GM23338 (cell line): Measurements from ENCODE around the gene ABL2. TPM values are rescaled to one million over a fixed set of nuclear protein-coding genes. Genes with fewer than 3 reads are reported as not detected.
"Not testable (repeated sequence)": the region's sequence is repeated elsewhere in the genome, so short reads cannot be mapped to it uniquely, and the experiment has no call there.

Source experiments
- ATAC-seq: fragments of 200-7000 bp; cut with Tn5 transposase; 3 replicates; pipeline ENCODE4 v1.9.1; 2020
- DNase-seq: peaks from one replicate; pipeline ENCODE4 v3.0.0-alpha.2; 2015; ENCODE audit warnings: low spot score
- H2AFZ ChIP-seq: fragments of 200-600 bp; sonication (generic); 2 replicates; pipeline ENCODE4 v1.8.0; 2016; ENCODE audit warnings: antibody characterized with exemption, mild to moderate bottlenecking, moderate library complexity
- H3F3A ChIP-seq: fragments of 200-600 bp; sonication (generic); replicated peaks from 2 replicates; pipeline ENCODE4 v1.8.0; 2017; ENCODE audit warnings: antibody characterized with exemption, mixed run types, low read depth
- H3K27ac ChIP-seq: fragments of 200-600 bp; sonication (generic); 2 replicates; pipeline ENCODE4 v1.6.1; 2016; ENCODE audit warnings: low read depth
- H3K27me3 ChIP-seq: fragments of 200-600 bp; sonication (generic); 2 replicates; pipeline ENCODE4 v1.8.0; 2016; ENCODE audit warnings: mild to moderate bottlenecking, mixed run types, moderate library complexity; ENCODE audit not compliant: insufficient read depth
- H3K36me3 ChIP-seq: fragments of 200-600 bp; sonication (generic); 2 replicates; pipeline ENCODE4 v1.8.0; 2016; ENCODE audit warnings: mild to moderate bottlenecking; ENCODE audit not compliant: insufficient read depth
- H3K4me1 ChIP-seq: fragments of 200-600 bp; sonication (generic); 2 replicates; pipeline ENCODE4 v1.8.0; 2016; ENCODE audit warnings: mild to moderate bottlenecking, moderate library complexity; ENCODE audit not compliant: insufficient read depth
- H3K4me2 ChIP-seq: fragments of 200-600 bp; sonication (generic); 2 replicates; pipeline ENCODE4 v1.7.1; 2017; ENCODE audit warnings: mixed run types
- H3K4me3 ChIP-seq: fragments of 200-600 bp; sonication (generic); 2 replicates; pipeline ENCODE4 v1.6.1; 2016; ENCODE audit warnings: mixed run types
- H3K79me2 ChIP-seq: fragments of 200-600 bp; sonication (generic); replicated peaks from 2 replicates; pipeline ENCODE4 v1.8.0; 2017; ENCODE audit warnings: mild to moderate bottlenecking; ENCODE audit not compliant: insufficient read depth
- H3K9me2 ChIP-seq: fragments of 200-600 bp; sonication (generic); 2 replicates; pipeline ENCODE4 v1.8.0; 2017; ENCODE audit not compliant: insufficient read depth
- H4K20me1 ChIP-seq: fragments of 200-600 bp; sonication (generic); replicated peaks from 2 replicates; pipeline ENCODE4 v1.8.0; 2017; ENCODE audit warnings: mild to moderate bottlenecking; ENCODE audit not compliant: insufficient read depth
- H3K27ac Mint-ChIP-seq: 2 replicates; pipeline ENCODE4 v1.8.0; 2020; ENCODE audit warnings: inconsistent platforms, mild to moderate bottlenecking, moderate library complexity, mixed read lengths
- H3K27me3 Mint-ChIP-seq: 3 replicates; pipeline ENCODE4 v1.8.0; 2022; ENCODE audit warnings: low read depth, mild to moderate bottlenecking, moderate library complexity, mixed read lengths, inconsistent platforms; ENCODE audit not compliant: insufficient read depth, poor library complexity
- H3K36me3 Mint-ChIP-seq: 3 replicates; pipeline ENCODE4 v1.8.0; 2021; ENCODE audit warnings: low read depth, mild to moderate bottlenecking, inconsistent platforms, moderate library complexity, mixed read lengths
- H3K4me1 Mint-ChIP-seq: 3 replicates; pipeline ENCODE4 v1.8.0; 2020; ENCODE audit warnings: mild to moderate bottlenecking, inconsistent platforms, mixed read lengths
- H3K4me3 Mint-ChIP-seq: 3 replicates; pipeline ENCODE4 v1.8.0; 2021; ENCODE audit warnings: moderate library complexity, mild to moderate bottlenecking, inconsistent platforms, mixed read lengths
- H3K9me3 Mint-ChIP-seq: 3 replicates; pipeline ENCODE4 v1.8.0; 2020; ENCODE audit warnings: moderate library complexity, mild to moderate bottlenecking, inconsistent platforms, mixed read lengths
- CREB1 ChIP-seq: fragments of 250-450 bp; sonication (Bioruptor Pico); IDR thresholded peaks from 2 replicates; pipeline ENCODE4 v1.5.0; 2020; ENCODE audit warnings: low read depth, mild to moderate bottlenecking, moderate library complexity
- EZH2 ChIP-seq: fragments of 200-600 bp; sonication (generic); IDR thresholded peaks from one replicate; pipeline ENCODE4 v1.8.0; 2017; ENCODE audit warnings: antibody characterized with exemption, mild to moderate bottlenecking, low read depth; ENCODE audit not compliant: unreplicated experiment
- EZH2phosphoT487 ChIP-seq: fragments of 200-600 bp; sonication (generic); IDR thresholded peaks from one replicate; pipeline ENCODE4 v1.8.1; 2018; ENCODE audit warnings: antibody characterized with exemption; ENCODE audit not compliant: unreplicated experiment
- JUNB ChIP-seq: IDR thresholded peaks from one replicate; pipeline ENCODE4 v1.6.1; 2016; ENCODE audit warnings: antibody characterized with exemption; ENCODE audit not compliant: unreplicated experiment
- NANOG ChIP-seq: IDR thresholded peaks from 2 replicates; pipeline ENCODE4 v1.6.1; 2016; ENCODE audit warnings: antibody characterized with exemption, borderline replicate concordance
- POLR2AphosphoS5 ChIP-seq: IDR thresholded peaks from 2 replicates; pipeline ENCODE4 v1.6.1; 2016; ENCODE audit warnings: antibody characterized with exemption, low read depth
- STAT1 ChIP-seq: IDR thresholded peaks from one replicate; pipeline ENCODE4 v1.6.1; 2016; ENCODE audit warnings: antibody characterized with exemption; ENCODE audit not compliant: unreplicated experiment
- ZNF114 ChIP-seq: fragments of 250-450 bp; sonication (Bioruptor Pico); IDR thresholded peaks from 2 replicates; pipeline ENCODE4 v1.5.0; 2020; ENCODE audit warnings: mild to moderate bottlenecking, moderate library complexity
- ZNF331 ChIP-seq: fragments of 250-450 bp; sonication (Bioruptor Pico); IDR thresholded peaks from 2 replicates; pipeline ENCODE4 v1.5.0; 2020; ENCODE audit warnings: low read depth, mild to moderate bottlenecking, moderate library complexity
- polyA plus RNA-seq: library from polyadenylated mRNA; unstranded; fragments of >200 nt; fragmentation: Nextera tagmentation; extraction: Ambion mirVana; gene quantifications from 2 replicates; pipeline ENCODE4 v1.2.1, GENCODE V29; 2016
- total RNA-seq: library from RNA; depleted of rRNA; stranded (reverse); fragments of >200 nt; shearing (Covaris generic); gene quantifications from 2 replicates; pipeline ENCODE4 v1.2.3, GENCODE V29; 2014
- TF ChIP-seq, protein P1 (sequence below): fragments of 250-450 bp; sonication (Bioruptor Pico); IDR thresholded peaks from 2 replicates; pipeline ENCODE4 v1.5.0; 2020; ENCODE audit warnings: mild to moderate bottlenecking, moderate library complexity
- TF ChIP-seq, protein P2 (sequence below), 2 experiments: fragments of 200-600 bp in 1 of 2; sonication (generic) in 1 of 2; conservative IDR thresholded peaks; 2 replicates each; pipeline versions ENCODE4 v1.5.1 to v1.6.1; 2016 to 2017; ENCODE audit warnings: antibody characterized with exemption in 2 of 2, low read depth in 2 of 2, mild to moderate bottlenecking in 2 of 2, moderate library complexity in 1 of 2
- TF ChIP-seq, protein P3 (sequence below): IDR thresholded peaks from one replicate; pipeline ENCODE4 v1.6.1; 2018; ENCODE audit warnings: antibody characterized with exemption; ENCODE audit not compliant: unreplicated experiment

The ABL2 gene
- total and polyA plus RNA-seq, 2 experiments from 2014 or later: 5.8 to 22.7 TPM

DNA sequence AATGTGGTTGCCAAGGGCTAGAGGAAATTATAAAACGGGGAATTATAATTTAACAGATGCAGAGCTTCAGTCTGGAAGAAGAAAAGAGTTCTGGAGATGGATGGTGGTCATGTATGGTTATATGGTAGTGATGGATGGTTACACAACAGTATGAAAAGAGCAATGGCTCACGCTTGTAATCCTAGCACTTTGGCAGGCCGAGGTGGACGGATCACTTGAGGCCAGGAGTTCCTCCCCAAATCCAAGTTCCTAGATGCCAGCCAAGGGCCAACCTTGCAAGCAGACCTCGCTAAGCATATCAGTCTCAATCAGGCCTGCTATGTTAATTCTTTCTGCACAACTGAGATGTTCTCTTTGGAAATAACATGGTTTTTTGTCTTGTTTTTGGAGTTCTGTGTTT, 33.6 kb downstream of the ABL2 start:
- H3K27me3 Mint-ChIP-seq, H3K27ac ChIP-seq, H3K4me3 Mint-ChIP-seq, DNase-seq, H3K36me3 Mint-ChIP-seq, H3K36me3 ChIP-seq, H3K27me3 ChIP-seq, H2AFZ ChIP-seq, H3K9me2 ChIP-seq, H3K27ac Mint-ChIP-seq, H3F3A ChIP-seq, H4K20me1 ChIP-seq, H3K4me1 Mint-ChIP-seq, ATAC-seq, H3K9me3 Mint-ChIP-seq, H3K4me1 ChIP-seq, H3K4me3 ChIP-seq, H3K4me2 ChIP-seq: not testable (repeated sequence)
- peaks cover 75% of the 10 kb centered on the region for H3K79me2 ChIP-seq

DNA sequence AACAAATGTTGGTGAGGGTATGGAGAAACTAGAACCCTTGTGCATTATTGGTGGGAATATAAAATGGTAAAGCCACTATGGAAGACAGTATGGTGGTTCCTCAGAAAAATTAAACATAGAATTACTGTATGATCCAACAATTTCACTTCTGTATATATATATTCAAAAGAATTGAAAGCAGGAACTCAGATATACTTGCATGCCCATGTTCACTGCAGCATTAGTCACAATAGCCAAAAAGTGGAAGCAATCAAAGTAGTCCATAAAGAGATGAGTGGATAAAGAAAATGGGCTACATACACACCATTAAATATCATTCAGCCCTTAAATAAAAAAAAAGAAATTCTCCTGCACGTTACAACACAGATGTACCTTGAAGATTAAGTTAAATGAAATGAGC, 34.1 kb downstream of the ABL2 start:
- Histone ChIP-seq H3K27me3 (no peaks in the 10 kb centered on the region), H3K79me2 (peaks cover 75% of the 10 kb centered on the region), H3K4me1 (0 out of 2 replicates have a peak, but pooled peaks cover 6% of the 10 kb centered on the region), H3K27ac (no peak overlapping the region), H3K4me2 (no peak overlapping the region), H3K4me3 (no peak overlapping the region), H4K20me1 (peaks cover under 1% of the 10 kb centered on the region), H2AFZ (no peak overlapping the region), H3K36me3 (no peaks in the 10 kb centered on the region), H3K9me2 (no peaks in the 10 kb centered on the region), H3F3A (no peaks in the 10 kb centered on the region)
- H3K36me3 Mint-ChIP-seq: no peaks in the 10 kb centered on the region
- H3K9me3 Mint-ChIP-seq: no peaks in the 10 kb centered on the region
- peaks cover 6% of the 10 kb centered on the region; the same call in 2 of the 3 replicates for H3K4me1 Mint-ChIP-seq
- DNase-seq: no peak
- H3K27me3 Mint-ChIP-seq: peaks cover 2% of the 10 kb centered on the region
- H3K27ac Mint-ChIP-seq: no peak overlapping the region
- H3K4me3 Mint-ChIP-seq: no peak overlapping the region
- ATAC-seq: no peak
- TF ChIP-seq ZNF114 (CRISPR knock-in tag): no peak
- TF ChIP-seq POLR2AphosphoS5: no peak
- no peak for TF ChIP-seq NANOG
- TF ChIP-seq EZH2phosphoT487: no peak
- no peak for TF ChIP-seq JUNB
- no peak for TF ChIP-seq STAT1
- TF ChIP-seq CREB1 (CRISPR knock-in tag): no peak
- no peak for TF ChIP-seq ZNF331 (CRISPR knock-in tag)
- TF ChIP-seq, protein P1, sequence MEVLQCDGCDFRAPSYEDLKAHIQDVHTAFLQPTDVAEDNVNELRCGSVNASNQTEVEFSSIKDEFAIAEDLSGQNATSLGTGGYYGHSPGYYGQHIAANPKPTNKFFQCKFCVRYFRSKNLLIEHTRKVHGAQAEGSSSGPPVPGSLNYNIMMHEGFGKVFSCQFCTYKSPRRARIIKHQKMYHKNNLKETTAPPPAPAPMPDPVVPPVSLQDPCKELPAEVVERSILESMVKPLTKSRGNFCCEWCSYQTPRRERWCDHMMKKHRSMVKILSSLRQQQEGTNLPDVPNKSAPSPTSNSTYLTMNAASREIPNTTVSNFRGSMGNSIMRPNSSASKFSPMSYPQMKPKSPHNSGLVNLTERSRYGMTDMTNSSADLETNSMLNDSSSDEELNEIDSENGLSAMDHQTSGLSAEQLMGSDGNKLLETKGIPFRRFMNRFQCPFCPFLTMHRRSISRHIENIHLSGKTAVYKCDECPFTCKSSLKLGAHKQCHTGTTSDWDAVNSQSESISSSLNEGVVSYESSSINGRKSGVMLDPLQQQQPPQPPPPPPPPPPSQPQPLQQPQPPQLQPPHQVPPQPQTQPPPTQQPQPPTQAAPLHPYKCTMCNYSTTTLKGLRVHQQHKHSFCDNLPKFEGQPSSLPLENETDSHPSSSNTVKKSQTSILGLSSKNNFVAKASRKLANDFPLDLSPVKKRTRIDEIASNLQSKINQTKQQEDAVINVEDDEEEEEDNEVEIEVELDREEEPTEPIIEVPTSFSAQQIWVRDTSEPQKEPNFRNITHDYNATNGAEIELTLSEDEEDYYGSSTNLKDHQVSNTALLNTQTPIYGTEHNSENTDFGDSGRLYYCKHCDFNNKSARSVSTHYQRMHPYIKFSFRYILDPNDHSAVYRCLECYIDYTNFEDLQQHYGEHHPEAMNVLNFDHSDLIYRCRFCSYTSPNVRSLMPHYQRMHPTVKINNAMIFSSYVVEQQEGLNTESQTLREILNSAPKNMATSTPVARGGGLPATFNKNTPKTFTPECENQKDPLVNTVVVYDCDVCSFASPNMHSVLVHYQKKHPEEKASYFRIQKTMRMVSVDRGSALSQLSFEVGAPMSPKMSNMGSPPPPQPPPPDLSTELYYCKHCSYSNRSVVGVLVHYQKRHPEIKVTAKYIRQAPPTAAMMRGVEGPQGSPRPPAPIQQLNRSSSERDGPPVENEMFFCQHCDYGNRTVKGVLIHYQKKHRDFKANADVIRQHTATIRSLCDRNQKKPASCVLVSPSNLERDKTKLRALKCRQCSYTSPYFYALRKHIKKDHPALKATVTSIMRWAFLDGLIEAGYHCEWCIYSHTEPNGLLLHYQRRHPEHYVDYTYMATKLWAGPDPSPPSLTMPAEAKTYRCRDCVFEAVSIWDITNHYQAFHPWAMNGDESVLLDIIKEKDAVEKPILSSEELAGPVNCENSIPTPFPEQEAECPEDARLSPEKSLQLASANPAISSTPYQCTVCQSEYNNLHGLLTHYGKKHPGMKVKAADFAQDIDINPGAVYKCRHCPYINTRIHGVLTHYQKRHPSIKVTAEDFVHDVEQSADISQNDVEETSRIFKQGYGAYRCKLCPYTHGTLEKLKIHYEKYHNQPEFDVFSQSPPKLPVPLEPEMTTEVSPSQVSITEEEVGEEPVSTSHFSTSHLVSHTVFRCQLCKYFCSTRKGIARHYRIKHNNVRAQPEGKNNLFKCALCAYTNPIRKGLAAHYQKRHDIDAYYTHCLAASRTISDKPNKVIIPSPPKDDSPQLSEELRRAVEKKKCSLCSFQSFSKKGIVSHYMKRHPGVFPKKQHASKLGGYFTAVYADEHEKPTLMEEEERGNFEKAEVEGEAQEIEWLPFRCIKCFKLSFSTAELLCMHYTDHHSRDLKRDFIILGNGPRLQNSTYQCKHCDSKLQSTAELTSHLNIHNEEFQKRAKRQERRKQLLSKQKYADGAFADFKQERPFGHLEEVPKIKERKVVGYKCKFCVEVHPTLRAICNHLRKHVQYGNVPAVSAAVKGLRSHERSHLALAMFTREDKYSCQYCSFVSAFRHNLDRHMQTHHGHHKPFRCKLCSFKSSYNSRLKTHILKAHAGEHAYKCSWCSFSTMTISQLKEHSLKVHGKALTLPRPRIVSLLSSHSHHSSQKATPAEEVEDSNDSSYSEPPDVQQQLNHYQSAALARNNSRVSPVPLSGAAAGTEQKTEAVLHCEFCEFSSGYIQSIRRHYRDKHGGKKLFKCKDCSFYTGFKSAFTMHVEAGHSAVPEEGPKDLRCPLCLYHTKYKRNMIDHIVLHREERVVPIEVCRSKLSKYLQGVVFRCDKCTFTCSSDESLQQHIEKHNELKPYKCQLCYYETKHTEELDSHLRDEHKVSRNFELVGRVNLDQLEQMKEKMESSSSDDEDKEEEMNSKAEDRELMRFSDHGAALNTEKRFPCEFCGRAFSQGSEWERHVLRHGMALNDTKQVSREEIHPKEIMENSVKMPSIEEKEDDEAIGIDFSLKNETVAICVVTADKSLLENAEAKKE (CRISPR knock-in tag): no peak
- TF ChIP-seq EZH2: no peak
- TF ChIP-seq, protein P2, sequence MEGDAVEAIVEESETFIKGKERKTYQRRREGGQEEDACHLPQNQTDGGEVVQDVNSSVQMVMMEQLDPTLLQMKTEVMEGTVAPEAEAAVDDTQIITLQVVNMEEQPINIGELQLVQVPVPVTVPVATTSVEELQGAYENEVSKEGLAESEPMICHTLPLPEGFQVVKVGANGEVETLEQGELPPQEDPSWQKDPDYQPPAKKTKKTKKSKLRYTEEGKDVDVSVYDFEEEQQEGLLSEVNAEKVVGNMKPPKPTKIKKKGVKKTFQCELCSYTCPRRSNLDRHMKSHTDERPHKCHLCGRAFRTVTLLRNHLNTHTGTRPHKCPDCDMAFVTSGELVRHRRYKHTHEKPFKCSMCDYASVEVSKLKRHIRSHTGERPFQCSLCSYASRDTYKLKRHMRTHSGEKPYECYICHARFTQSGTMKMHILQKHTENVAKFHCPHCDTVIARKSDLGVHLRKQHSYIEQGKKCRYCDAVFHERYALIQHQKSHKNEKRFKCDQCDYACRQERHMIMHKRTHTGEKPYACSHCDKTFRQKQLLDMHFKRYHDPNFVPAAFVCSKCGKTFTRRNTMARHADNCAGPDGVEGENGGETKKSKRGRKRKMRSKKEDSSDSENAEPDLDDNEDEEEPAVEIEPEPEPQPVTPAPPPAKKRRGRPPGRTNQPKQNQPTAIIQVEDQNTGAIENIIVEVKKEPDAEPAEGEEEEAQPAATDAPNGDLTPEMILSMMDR (conservative IDR thresholded peaks at IDR 0.05; ENCODE audit: low read depth in 2 of 2): no peak
- TF ChIP-seq, protein P3, sequence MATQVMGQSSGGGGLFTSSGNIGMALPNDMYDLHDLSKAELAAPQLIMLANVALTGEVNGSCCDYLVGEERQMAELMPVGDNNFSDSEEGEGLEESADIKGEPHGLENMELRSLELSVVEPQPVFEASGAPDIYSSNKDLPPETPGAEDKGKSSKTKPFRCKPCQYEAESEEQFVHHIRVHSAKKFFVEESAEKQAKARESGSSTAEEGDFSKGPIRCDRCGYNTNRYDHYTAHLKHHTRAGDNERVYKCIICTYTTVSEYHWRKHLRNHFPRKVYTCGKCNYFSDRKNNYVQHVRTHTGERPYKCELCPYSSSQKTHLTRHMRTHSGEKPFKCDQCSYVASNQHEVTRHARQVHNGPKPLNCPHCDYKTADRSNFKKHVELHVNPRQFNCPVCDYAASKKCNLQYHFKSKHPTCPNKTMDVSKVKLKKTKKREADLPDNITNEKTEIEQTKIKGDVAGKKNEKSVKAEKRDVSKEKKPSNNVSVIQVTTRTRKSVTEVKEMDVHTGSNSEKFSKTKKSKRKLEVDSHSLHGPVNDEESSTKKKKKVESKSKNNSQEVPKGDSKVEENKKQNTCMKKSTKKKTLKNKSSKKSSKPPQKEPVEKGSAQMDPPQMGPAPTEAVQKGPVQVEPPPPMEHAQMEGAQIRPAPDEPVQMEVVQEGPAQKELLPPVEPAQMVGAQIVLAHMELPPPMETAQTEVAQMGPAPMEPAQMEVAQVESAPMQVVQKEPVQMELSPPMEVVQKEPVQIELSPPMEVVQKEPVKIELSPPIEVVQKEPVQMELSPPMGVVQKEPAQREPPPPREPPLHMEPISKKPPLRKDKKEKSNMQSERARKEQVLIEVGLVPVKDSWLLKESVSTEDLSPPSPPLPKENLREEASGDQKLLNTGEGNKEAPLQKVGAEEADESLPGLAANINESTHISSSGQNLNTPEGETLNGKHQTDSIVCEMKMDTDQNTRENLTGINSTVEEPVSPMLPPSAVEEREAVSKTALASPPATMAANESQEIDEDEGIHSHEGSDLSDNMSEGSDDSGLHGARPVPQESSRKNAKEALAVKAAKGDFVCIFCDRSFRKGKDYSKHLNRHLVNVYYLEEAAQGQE: no peak
